ENCODE results near the gene FBXO10.

Gene FBXO10

DNA sequence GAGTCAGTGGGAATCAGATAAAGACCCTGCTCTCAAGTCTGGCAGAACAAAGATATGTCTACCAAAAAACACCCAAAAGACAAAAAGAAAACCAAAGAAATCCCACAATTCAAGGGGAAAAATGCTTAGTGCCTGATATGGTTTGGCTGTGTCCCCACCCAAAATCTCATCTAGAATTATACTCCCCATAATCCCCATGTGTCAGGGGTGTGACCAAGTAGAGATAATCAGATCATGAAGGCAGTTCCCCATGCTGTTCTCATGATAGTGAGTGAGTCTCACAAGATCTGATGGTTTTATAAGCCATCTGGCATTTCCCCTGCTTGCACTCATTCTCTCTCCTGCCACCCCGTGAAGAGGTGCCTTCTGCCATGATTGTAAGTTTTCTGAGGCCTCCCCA is 13.4 kb downstream of the FBXO10 start:
- CTCF ChIA-PET: interaction anchor here (1.3 to 2.2 kb wide), 2 partner anchors 11 to 47 kb away, joined by 4 to 6 read pairs; no protein-coding TSS in a partner anchor

DNA sequence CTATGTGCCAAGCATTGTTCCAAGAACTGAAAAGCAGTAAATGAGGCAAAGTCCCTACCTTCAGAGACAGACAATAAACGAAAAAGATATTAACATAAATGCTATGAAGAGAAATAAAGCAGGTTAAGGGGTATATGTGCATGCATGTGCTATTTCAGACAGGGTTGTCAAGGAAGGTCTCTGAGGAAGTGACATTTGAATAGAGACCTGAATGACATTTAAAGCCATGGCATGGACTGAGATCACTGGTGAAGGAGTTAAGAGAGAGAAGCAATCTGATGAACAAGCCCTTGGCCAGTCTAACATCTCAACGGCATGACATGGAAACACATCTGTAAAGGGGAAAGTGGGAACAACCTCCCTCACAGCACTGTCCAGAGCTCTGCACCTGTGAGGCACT is 14.5 kb downstream of the FBXO10 start:
- DNase-seq (ENCODE audit: extremely low spot score): no peak
- ChIA-PET CTCF (no interaction called here), POLR2A (interaction anchor here (0.7 kb wide), 1 partner anchor 34 kb away, joined by 6 read pairs; no protein-coding TSS in a partner anchor)
- TF ChIP-seq, protein P1, sequence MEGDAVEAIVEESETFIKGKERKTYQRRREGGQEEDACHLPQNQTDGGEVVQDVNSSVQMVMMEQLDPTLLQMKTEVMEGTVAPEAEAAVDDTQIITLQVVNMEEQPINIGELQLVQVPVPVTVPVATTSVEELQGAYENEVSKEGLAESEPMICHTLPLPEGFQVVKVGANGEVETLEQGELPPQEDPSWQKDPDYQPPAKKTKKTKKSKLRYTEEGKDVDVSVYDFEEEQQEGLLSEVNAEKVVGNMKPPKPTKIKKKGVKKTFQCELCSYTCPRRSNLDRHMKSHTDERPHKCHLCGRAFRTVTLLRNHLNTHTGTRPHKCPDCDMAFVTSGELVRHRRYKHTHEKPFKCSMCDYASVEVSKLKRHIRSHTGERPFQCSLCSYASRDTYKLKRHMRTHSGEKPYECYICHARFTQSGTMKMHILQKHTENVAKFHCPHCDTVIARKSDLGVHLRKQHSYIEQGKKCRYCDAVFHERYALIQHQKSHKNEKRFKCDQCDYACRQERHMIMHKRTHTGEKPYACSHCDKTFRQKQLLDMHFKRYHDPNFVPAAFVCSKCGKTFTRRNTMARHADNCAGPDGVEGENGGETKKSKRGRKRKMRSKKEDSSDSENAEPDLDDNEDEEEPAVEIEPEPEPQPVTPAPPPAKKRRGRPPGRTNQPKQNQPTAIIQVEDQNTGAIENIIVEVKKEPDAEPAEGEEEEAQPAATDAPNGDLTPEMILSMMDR (IDR thresholded peaks at IDR 0.05; ENCODE audit: control extremely low read depth, extremely low read depth, low read depth, missing control alignments): no peak

More for the DNA sequence above, 13.4 kb downstream of the FBXO10 start:
- no peak for DNase-seq (ENCODE audit: extremely low spot score)
- TF ChIP-seq, protein P1 (IDR thresholded peaks at IDR 0.05; ENCODE audit: control extremely low read depth, extremely low read depth, low read depth, missing control alignments): no peak
- POLR2A ChIA-PET: no interaction called here

DNA sequence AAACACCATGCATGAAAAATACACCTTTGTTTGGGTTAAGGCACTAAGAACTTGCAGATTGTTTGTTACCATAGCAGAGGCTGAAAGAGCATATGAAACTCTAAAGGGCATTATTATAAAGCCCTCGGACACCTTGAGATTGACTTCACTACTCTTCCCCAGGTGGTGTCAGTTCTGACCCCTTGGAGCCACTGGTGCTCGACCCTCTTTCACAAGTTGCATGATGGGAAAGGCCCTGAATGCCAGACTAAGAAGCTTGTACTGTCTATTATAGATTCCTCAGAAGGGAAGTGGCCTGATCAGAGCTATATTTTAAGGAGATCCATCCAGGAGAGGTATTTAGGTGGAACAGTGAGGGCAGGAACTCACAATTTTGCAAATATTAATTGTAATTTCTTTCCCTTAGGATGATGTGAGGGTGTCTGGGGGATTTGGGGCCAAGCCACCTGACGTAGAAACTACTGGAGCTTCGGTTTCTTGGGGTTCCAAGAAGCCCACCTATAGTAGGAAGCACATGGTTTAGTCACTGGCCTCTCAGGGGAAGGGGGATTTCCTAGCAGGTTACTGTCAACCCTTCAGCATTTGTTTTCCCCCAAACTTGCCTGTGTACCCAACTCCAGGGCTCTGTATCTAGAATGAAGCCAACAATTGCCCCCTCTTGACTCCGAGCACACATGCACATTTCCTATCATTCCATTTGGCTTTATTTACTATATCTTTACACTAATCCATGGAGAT is 16.2 kb downstream of the FBXO10 start:
- CTCF ChIA-PET: interaction anchor here (1.1 kb wide), 1 partner anchor 72 kb away, joined by 3 read pairs; no protein-coding TSS in a partner anchor
- TF ChIP-seq, protein P1 (IDR thresholded peaks at IDR 0.05; ENCODE audit: control extremely low read depth, extremely low read depth, low read depth, missing control alignments): no peak
- POLR2A ChIA-PET: no interaction called here
- DNase-seq (ENCODE audit: extremely low spot score): no peak

DNA sequence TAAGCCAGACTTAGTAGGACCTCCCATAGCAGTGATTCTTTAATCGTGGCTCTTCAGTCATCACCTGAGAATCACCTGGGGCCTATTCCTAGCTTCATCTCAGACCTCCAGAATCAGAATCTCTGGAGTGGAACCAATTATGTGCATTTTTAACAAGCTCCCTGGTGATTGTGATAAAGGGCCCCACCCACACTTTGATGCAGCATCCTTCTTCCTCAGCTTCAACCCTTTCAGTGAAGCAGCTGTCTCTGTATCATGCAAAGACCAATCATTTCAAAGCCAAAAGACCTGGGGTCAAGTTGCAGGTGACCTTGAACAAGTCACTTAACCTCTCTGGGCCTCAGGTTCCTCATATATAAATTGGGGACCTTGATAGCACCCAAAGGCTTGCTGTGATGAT is 17.1 kb downstream of the FBXO10 start:
- TF ChIP-seq, protein P1 (IDR thresholded peaks at IDR 0.05; ENCODE audit: control extremely low read depth, extremely low read depth, low read depth, missing control alignments): no peak
- ChIA-PET CTCF (interaction anchor here (1.1 to 2.6 kb wide), 2 partner anchors 8 to 73 kb away, joined by 3 to 10 read pairs; no protein-coding TSS in a partner anchor), POLR2A (no interaction called here)
- no peak for DNase-seq (ENCODE audit: extremely low spot score)

DNA sequence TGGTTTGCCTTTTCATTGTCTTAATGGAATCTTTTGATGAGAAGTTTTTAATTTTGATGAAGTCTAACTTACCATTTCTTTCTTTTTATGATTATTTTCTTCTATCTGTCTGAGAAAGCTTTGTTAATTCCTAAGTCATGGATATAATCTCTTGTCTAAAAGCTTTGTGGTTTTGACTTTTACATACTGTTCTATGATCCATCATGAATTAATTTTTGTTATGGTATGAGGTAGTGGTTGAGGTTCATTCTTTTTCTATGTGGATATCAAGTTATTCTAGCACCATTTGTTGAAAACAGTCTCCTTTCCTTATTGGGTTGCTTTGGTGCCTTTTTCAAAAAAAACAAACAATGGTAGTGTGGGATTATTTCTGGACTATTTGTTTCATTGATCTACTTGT is 20.4 kb downstream of the FBXO10 start:
- ChIA-PET CTCF (interaction anchor here (1.0 kb wide), 1 partner anchor 10 kb away, joined by 3 read pairs; no protein-coding TSS in a partner anchor), POLR2A (interaction anchor here (0.6 kb wide), 1 partner anchor 528 kb away, joined by 3 read pairs; no protein-coding TSS in a partner anchor)
- no peak for DNase-seq (ENCODE audit: extremely low spot score)
- TF ChIP-seq, protein P1 (IDR thresholded peaks at IDR 0.05; ENCODE audit: control extremely low read depth, extremely low read depth, low read depth, missing control alignments): no peak

DNA sequence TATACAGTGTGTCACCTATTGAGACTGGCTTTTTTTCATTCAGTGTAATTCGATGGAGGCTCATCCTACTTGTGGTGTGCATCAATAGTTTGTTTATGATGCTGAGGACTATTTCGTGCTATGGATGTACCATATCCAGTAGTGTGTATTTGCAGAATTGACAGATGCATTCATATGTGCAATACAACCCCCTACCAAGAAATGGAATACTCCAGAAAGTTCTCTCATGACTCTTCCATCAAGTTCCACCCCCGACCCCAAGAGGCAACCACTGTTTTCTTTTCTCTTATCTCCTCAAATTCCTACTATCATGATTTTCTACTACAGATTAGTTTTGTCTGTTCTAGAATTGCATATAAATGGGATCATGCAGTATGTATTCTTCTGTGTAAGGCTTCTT is 21.9 kb downstream of the FBXO10 start:
- ChIA-PET POLR2A (no interaction called here), CTCF (no interaction called here)
- no peak for DNase-seq (ENCODE audit: extremely low spot score)
- TF ChIP-seq, protein P1 (IDR thresholded peaks at IDR 0.05; ENCODE audit: control extremely low read depth, extremely low read depth, low read depth, missing control alignments): no peak

Data from GM10248 (cell line).